LHCN-M2 (cell line): ENCODE measurements around the gene P4HA3. TPM values are rescaled to one million over a fixed set of nuclear protein-coding genes. Genes with fewer than 3 reads are reported as not detected.

ENCODE experiments used
- DNase-seq: peaks from one replicate; pipeline ENCODE4 v3.0.0-alpha.2; 2012; ENCODE audit warnings: low read depth
- total RNA-seq: library from RNA; depleted of rRNA; stranded (reverse); fragments of >200 nt; gene quantifications from 2 replicates; pipeline ENCODE4 v1.2.3, GENCODE V29; 2014

The P4HA3 gene
- total RNA-seq, 1 experiment from 2014 or later, result 3.1 TPM

- no peak for DNase-seq
Measured at GRCh38 chr11:74267014-74267413, 44.4 kb downstream of the P4HA3 start.

GRCh38 chr11:74265256-74265655 is 46.2 kb downstream of the P4HA3 start:
- peak; percentile 45 for DNase-seq

- no peak for DNase-seq
Measured at GRCh38 chr11:74262725-74263124, 48.7 kb downstream of the P4HA3 start.

GRCh38 chr11:74257959-74258553 is 53.4 kb downstream of the P4HA3 start:
- DNase-seq, result peak; percentile 34

GRCh38 chr11:74256378-74257133 is 54.9 kb downstream of the P4HA3 start:
- DNase-seq, result no peak

GRCh38 chr11:74255741-74256375 is 55.6 kb downstream of the P4HA3 start:
- peak; percentile 66 for DNase-seq

GRCh38 chr11:74253361-74253760 is 58.1 kb downstream of the P4HA3 start:
- DNase-seq, result no peak

- DNase-seq, result no peak
Measured at GRCh38 chr11:74249496-74249895, 61.9 kb downstream of the P4HA3 start.

GRCh38 chr11:74248469-74248868 is 63.0 kb downstream of the P4HA3 start:
- no peak for DNase-seq

GRCh38 chr11:74238243-74238642 is 73.2 kb downstream of the P4HA3 start:
- DNase-seq, result no peak

- no peak for DNase-seq
Measured at GRCh38 chr11:74237541-74237940, 73.9 kb downstream of the P4HA3 start.

- no peak for DNase-seq
Measured at GRCh38 chr11:74235121-74235520, 76.3 kb downstream of the P4HA3 start.

- DNase-seq, result no peak
Measured at GRCh38 chr11:74233683-74234082, 77.8 kb downstream of the P4HA3 start.

- DNase-seq, result peak; percentile 8
Measured at GRCh38 chr11:74232311-74232950, 79.0 kb downstream of the P4HA3 start.

GRCh38 chr11:74226907-74227306 is 84.5 kb downstream of the P4HA3 start:
- DNase-seq, result peak; percentile 1

GRCh38 chr11:74225565-74225964 is 85.9 kb downstream of the P4HA3 start:
- no peak for DNase-seq

GRCh38 chr11:74221816-74222215 is 89.6 kb downstream of the P4HA3 start:
- no peak for DNase-seq

GRCh38 chr11:74220376-74220775 is 91.1 kb downstream of the P4HA3 start:
- DNase-seq, result no peak
